ENCODE measurements around the gene UBR2. TPM values are rescaled to one million over a fixed set of nuclear protein-coding genes. Genes with fewer than 3 reads are reported as not detected.
"Not testable (repeated sequence)": the region's sequence is repeated elsewhere in the genome, so short reads cannot be mapped to it uniquely, and the experiment has no call there.

Gene UBR2
- total RNA-seq, 4 donors from 2014 or later: 29.2 to 39.5 (median 30.6) TPM

DNA sequence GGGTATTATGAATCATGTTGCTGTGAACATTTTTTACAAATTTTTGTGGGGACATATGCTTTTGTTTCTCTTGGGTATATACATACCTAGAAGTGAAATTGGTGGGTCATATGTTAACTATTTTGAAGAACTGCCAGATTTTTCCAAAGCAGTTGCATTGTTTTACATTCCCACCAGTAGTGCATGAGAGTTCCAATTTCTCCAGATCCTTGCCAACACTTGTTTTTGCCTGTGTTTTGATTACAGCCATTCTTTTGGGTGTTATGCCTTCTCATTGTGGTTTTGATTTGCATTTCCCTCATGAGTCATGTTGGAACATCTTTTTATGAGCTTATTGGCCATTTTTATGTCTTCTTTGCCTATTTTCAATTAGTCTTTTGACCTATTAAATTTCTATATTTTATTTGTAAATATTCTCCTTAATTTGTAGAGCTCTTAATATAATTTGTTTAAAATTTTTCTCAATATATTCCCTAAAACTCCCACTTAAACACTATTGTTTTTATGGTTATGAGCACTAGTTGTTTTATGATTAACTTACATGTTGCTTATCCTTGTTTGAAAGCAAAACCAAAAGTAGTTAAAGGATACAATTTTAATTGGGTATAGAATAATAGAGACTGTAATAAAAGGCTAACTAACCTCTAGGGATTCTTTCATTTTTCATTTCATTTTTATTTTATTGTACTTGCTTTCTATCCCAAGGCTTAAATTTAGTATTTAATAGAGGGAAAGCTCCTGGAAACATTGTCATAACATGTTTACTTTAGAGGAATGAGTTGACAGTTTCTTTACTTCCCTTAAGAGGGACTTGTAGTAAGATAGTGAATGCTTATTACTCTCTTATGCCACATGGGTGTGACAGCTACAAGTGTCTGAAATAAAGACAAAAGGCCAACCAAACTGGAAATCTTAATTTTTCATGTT is 5.5 kb downstream of the UBR2 start:
- Histone ChIP-seq H3K4me1 (peaks cover 0 to 73% (median 15%) of the 10 kb centered on the region in 4 donors), H3K36me3 (peaks cover 0 to 10% (median 0%) of the 10 kb centered on the region in 3 donors), H3K27ac (peak overlapping the region in 1 of 4 donors; percentile 28), H3K27me3 (no peaks in the 10 kb centered on the region), H3K9me3 (no peaks in the 10 kb centered on the region), H3K4me3 (no peak overlapping the region)
- no peak for DNase-seq (ENCODE audit: low spot score in 2 of 2)
- TF ChIP-seq, protein P1, sequence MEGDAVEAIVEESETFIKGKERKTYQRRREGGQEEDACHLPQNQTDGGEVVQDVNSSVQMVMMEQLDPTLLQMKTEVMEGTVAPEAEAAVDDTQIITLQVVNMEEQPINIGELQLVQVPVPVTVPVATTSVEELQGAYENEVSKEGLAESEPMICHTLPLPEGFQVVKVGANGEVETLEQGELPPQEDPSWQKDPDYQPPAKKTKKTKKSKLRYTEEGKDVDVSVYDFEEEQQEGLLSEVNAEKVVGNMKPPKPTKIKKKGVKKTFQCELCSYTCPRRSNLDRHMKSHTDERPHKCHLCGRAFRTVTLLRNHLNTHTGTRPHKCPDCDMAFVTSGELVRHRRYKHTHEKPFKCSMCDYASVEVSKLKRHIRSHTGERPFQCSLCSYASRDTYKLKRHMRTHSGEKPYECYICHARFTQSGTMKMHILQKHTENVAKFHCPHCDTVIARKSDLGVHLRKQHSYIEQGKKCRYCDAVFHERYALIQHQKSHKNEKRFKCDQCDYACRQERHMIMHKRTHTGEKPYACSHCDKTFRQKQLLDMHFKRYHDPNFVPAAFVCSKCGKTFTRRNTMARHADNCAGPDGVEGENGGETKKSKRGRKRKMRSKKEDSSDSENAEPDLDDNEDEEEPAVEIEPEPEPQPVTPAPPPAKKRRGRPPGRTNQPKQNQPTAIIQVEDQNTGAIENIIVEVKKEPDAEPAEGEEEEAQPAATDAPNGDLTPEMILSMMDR (IDR thresholded peaks at IDR 0.05): no peak
- TF ChIP-seq POLR2A (IDR thresholded peaks at IDR 0.05) (no peak), EP300 (IDR thresholded peaks at IDR 0.05) (no peak)

DNA sequence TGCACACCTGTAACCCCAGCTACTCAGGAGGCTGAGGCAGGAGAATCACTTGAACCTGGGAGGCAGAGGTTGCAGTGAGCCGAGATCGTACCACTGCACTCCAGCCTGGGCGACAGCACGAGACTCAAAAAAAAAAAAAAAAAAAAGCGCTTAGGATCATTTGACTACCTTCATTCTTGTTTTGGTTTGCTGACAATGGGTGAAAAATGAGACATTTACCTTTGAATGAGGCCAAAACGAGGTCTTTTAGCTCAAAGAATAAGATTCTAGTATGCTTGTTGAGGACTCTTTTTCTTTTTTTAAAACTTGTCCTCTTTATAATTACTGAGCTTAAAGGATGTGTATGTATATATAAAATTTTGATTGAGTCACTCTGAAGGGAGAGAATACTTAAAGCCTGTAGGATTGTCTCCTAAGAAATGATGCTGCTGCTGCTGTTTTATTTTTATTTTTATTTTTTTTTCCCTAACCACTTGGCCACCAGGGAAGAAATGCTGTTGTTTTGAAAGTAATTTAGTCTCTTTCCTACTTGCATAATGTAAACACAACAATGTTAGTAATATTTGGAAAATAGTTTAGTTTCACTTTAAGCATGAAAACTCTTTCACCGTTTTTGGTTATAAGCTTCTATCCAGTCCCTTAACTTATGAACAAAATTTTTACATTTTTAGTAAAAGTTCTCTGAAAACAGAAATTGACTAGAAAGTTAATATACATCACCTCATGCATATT is 7.9 kb downstream of the UBR2 start:
- TF ChIP-seq POLR2A (IDR thresholded peaks at IDR 0.05): no peak
- TF ChIP-seq, protein P1 (IDR thresholded peaks at IDR 0.05): no peak
- no peak for TF ChIP-seq EP300 (IDR thresholded peaks at IDR 0.05)
- Histone ChIP-seq H3K4me1 (peaks cover 0 to 70% (median 7%) of the 10 kb centered on the region in 4 donors), H3K4me3 (no peak overlapping the region), H3K27me3 (no peaks in the 10 kb centered on the region), H3K27ac (no peak overlapping the region), H3K9me3 (no peaks in the 10 kb centered on the region), H3K36me3 (peaks cover 0 to 20% (median 0%) of the 10 kb centered on the region in 3 donors)
- no peak for DNase-seq (ENCODE audit: low spot score in 2 of 2)
- WGBS, 2 donors: 64% methylated on average over 7 of the region's 7 CpGs

DNA sequence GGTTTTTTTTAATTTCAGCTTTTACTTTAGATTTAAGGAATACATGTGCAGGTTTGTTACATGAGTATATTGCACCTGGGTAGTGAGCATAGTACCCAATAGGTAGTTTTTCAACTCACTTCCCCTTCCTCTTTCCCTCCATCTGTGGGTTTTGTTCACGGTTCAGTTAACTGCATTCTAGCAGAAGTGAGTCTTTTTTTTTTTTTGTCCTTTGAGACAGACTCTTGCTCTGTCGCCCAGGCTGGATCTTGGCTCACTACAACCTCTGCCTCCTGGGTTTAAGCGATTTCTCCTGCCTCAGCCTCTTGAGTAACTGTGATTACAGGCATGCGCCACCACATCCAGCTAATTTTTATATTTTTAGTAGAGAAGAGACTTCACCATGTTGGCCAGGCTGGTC is 8.7 kb downstream of the UBR2 start:
- Histone ChIP-seq H3K27me3 (no peaks in the 10 kb centered on the region), H3K9me3 (no peaks in the 10 kb centered on the region), H3K4me1 (peaks cover 0 to 69% (median 5%) of the 10 kb centered on the region in 4 donors), H3K36me3 (peaks cover 0 to 21% (median 0%) of the 10 kb centered on the region in 3 donors), H3K27ac (no peak overlapping the region), H3K4me3 (no peak overlapping the region)
- WGBS, 2 donors: 46 to 61% methylated on average over 4 of the region's 4 CpGs
- DNase-seq (ENCODE audit: low spot score in 2 of 2): no peak
- TF ChIP-seq EP300 (IDR thresholded peaks at IDR 0.05) (no peak), POLR2A (IDR thresholded peaks at IDR 0.05) (no peak)
- TF ChIP-seq, protein P1 (IDR thresholded peaks at IDR 0.05): no peak

DNA sequence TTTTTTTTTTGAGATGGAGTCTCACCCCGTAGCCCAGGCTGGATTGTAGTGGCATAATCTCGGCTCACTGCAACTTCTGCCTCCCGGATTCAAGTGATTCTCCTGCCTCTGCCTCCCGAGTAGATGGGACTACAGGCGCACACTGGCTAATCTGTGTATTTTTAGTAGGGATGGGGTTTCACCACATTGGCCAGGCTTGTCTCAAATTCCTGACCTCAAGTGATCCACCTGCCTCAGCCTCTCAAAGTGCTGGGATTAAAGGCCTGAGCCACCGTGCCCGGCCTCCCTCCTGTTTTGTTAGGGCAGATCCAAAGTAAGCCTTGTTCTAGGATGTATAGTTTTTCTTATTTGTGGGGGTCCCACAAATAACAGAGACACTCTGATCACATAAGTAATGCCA is 12.7 kb downstream of the UBR2 start:
- DNase-seq (ENCODE audit: low spot score in 2 of 2); H3K27ac ChIP-seq; H3K4me3 ChIP-seq; H3K9me3 ChIP-seq; H3K27me3 ChIP-seq: not testable (repeated sequence)
- H3K4me1 ChIP-seq: peaks cover 0 to 52% (median 3%) of the 10 kb centered on the region in 4 donors
- peaks cover 0 to 35% (median 0%) of the 10 kb centered on the region in 3 donors for H3K36me3 ChIP-seq
- 90 to 94% methylated on average over 7 of the region's 7 CpGs for WGBS, 2 donors

DNA sequence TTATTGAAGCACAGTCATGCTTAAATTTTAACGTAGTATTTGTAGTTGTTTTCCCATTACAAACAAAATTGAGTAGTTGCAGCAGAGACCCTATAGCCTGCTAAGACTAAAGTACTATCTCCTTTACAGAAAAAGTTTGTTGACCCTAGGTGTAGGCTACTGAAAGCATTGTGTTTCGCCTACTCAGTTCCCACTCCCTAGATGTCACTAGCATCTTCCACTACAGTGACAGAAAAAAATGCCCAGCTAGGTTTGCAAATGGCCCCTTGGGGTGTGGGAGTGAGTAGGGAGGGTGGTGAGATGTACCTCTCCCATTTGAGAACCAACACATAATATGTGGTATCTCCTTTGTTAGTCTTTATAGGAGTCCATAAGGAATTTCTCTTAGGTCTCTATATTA is 34.5 kb downstream of the UBR2 start:
- Histone ChIP-seq H3K4me3 (no peak overlapping the region), H3K4me1 (peaks cover 0 to 7% (median 2%) of the 10 kb centered on the region in 4 donors), H3K27ac (no peak overlapping the region), H3K27me3 (no peaks in the 10 kb centered on the region), H3K9me3 (no peaks in the 10 kb centered on the region), H3K36me3 (peaks cover 0 to 33% (median 0%) of the 10 kb centered on the region in 3 donors)
- TF ChIP-seq, protein P1 (IDR thresholded peaks at IDR 0.05): no peak
- no peak for TF ChIP-seq EP300 (IDR thresholded peaks at IDR 0.05)
- WGBS, 2 donors: 92 to 96% methylated on average over 2 of the region's 2 CpGs
- DNase-seq (ENCODE audit: low spot score in 2 of 2): no peak

All from tibial nerve (tissue), 4 donors.